HUES48 (cell line): ENCODE measurements around the gene EID3.
"Not testable (repeated sequence)": the region's sequence is repeated elsewhere in the genome, so short reads cannot be mapped to it uniquely, and the experiment has no call there.

Source experiments
- H3K27ac ChIP-seq: one replicate; pipeline ENCODE4 v1.7.0; 2013; ENCODE audit warnings: low read depth, low read length, inconsistent platforms
- H3K27me3 ChIP-seq: 2 replicates; pipeline ENCODE4 v1.6.1; 2013; ENCODE audit warnings: mild to moderate bottlenecking, low read length; ENCODE audit not compliant: control insufficient read depth, insufficient read depth
- H3K36me3 ChIP-seq: 2 replicates; pipeline ENCODE4 v1.6.1; 2013; ENCODE audit warnings: low read length; ENCODE audit not compliant: control insufficient read depth, insufficient read depth
- H3K4me1 ChIP-seq: 2 replicates; pipeline ENCODE4 v1.6.1; 2013; ENCODE audit warnings: mild to moderate bottlenecking, low read length; ENCODE audit not compliant: control insufficient read depth, insufficient read depth
- H3K4me3 ChIP-seq: 2 replicates; pipeline ENCODE4 v1.5.1; 2013; ENCODE audit warnings: mild to moderate bottlenecking, low read depth, low read length
- H3K9ac ChIP-seq: 2 replicates; pipeline ENCODE4 v1.6.1; 2013; ENCODE audit warnings: mild to moderate bottlenecking, low read depth, low read length, moderate library complexity
- H3K9me3 ChIP-seq: 2 replicates; pipeline ENCODE4 v1.6.1; 2013; ENCODE audit warnings: low read length; ENCODE audit not compliant: control insufficient read depth, insufficient read depth

EID3 gene

GRCh38 chr12:104328790-104329189, 25.3 kb downstream of the EID3 start:
- Histone ChIP-seq H3K4me1 (no peaks in the 10 kb centered on the region), H3K4me3 (no peak overlapping the region), H3K9ac (no peak overlapping the region), H3K27ac (no peak overlapping the region), H3K9me3 (no peaks in the 10 kb centered on the region), H3K36me3 (peaks cover 89% of the 10 kb centered on the region), H3K27me3 (no peaks in the 10 kb centered on the region)

- H3K36me3 ChIP-seq = peaks cover 91% of the 10 kb centered on the region
These were observed 26.4 kb downstream of the EID3 start for GRCh38 chr12:104329707-104330532.

GRCh38 chr12:104331376-104331775, 27.8 kb downstream of the EID3 start:
- no peak overlapping the region for H3K27ac ChIP-seq
- H3K27me3 ChIP-seq = no peaks in the 10 kb centered on the region
- peaks cover 91% of the 10 kb centered on the region for H3K36me3 ChIP-seq

More at GRCh38 chr12:104329707-104330532, 26.4 kb downstream of the EID3 start:
- no peaks in the 10 kb centered on the region for H3K4me1 ChIP-seq
- no peaks in the 10 kb centered on the region for H3K9me3 ChIP-seq
- H3K27me3 ChIP-seq = no peaks in the 10 kb centered on the region
- H3K27ac ChIP-seq = no peak overlapping the region
- no peak overlapping the region for H3K4me3 ChIP-seq
- H3K9ac ChIP-seq = no peak overlapping the region

GRCh38 chr12:104332273-104332672, 28.7 kb downstream of the EID3 start:
- peaks cover 91% of the 10 kb centered on the region for H3K36me3 ChIP-seq
- H3K4me3 ChIP-seq, H3K9ac ChIP-seq, H3K4me1 ChIP-seq, H3K27ac ChIP-seq, H3K9me3 ChIP-seq, H3K27me3 ChIP-seq: not testable (repeated sequence)

More at GRCh38 chr12:104331376-104331775, 27.8 kb downstream of the EID3 start:
- no peaks in the 10 kb centered on the region for H3K4me1 ChIP-seq
- H3K9me3 ChIP-seq = no peaks in the 10 kb centered on the region
- no peak overlapping the region for H3K4me3 ChIP-seq
- H3K9ac ChIP-seq = no peak overlapping the region

- Histone ChIP-seq H3K27ac (no peak overlapping the region), H3K9me3 (no peaks in the 10 kb centered on the region), H3K4me1 (no peaks in the 10 kb centered on the region), H3K4me3 (no peak overlapping the region), H3K27me3 (no peaks in the 10 kb centered on the region), H3K36me3 (peaks cover 82% of the 10 kb centered on the region), H3K9ac (no peak overlapping the region)
These were observed 30.2 kb downstream of the EID3 start for GRCh38 chr12:104333692-104334255.

GRCh38 chr12:104334581-104334980, 31.0 kb downstream of the EID3 start:
- H3K4me1 ChIP-seq = no peaks in the 10 kb centered on the region
- no peaks in the 10 kb centered on the region for H3K9me3 ChIP-seq
- H3K27ac ChIP-seq = no peak overlapping the region
- no peak overlapping the region for H3K9ac ChIP-seq
- no peaks in the 10 kb centered on the region for H3K27me3 ChIP-seq
- peaks cover 82% of the 10 kb centered on the region for H3K36me3 ChIP-seq
- H3K4me3 ChIP-seq = no peak overlapping the region

GRCh38 chr12:104336115-104336514, 32.6 kb downstream of the EID3 start:
- H3K4me3 ChIP-seq = no peak overlapping the region
- H3K27me3 ChIP-seq = no peaks in the 10 kb centered on the region
- H3K9me3 ChIP-seq = no peaks in the 10 kb centered on the region
- H3K27ac ChIP-seq = no peak overlapping the region
- H3K9ac ChIP-seq = no peak overlapping the region
- no peaks in the 10 kb centered on the region for H3K4me1 ChIP-seq
- H3K36me3 ChIP-seq = peaks cover 86% of the 10 kb centered on the region

GRCh38 chr12:104337030-104337558, 33.6 kb downstream of the EID3 start:
- no peaks in the 10 kb centered on the region for H3K4me1 ChIP-seq
- no peak overlapping the region for H3K27ac ChIP-seq
- H3K9me3 ChIP-seq = no peaks in the 10 kb centered on the region
- H3K36me3 ChIP-seq = peaks cover 86% of the 10 kb centered on the region
- H3K9ac ChIP-seq = no peak overlapping the region
- H3K4me3 ChIP-seq = no peak overlapping the region
- H3K27me3 ChIP-seq = no peaks in the 10 kb centered on the region

GRCh38 chr12:104339663-104340062, 36.1 kb downstream of the EID3 start:
- Histone ChIP-seq H3K4me1 (no peaks in the 10 kb centered on the region), H3K27ac (no peak overlapping the region), H3K36me3 (peaks cover 85% of the 10 kb centered on the region)

GRCh38 chr12:104340177-104340576, 36.6 kb downstream of the EID3 start:
- Histone ChIP-seq H3K36me3 (peaks cover 86% of the 10 kb centered on the region), H3K27me3 (no peaks in the 10 kb centered on the region), H3K27ac (no peak overlapping the region), H3K4me3 (no peak overlapping the region), H3K4me1 (no peaks in the 10 kb centered on the region), H3K9me3 (no peaks in the 10 kb centered on the region), H3K9ac (no peak overlapping the region)

More at GRCh38 chr12:104339663-104340062, 36.1 kb downstream of the EID3 start:
- H3K9ac ChIP-seq = no peak overlapping the region
- H3K4me3 ChIP-seq = no peak overlapping the region
- no peaks in the 10 kb centered on the region for H3K27me3 ChIP-seq
- H3K9me3 ChIP-seq = no peaks in the 10 kb centered on the region

GRCh38 chr12:104340925-104341611, 37.5 kb downstream of the EID3 start:
- no peaks in the 10 kb centered on the region for H3K9me3 ChIP-seq
- no peak overlapping the region for H3K4me3 ChIP-seq
- H3K9ac ChIP-seq = no peak overlapping the region
- H3K36me3 ChIP-seq = peaks cover 86% of the 10 kb centered on the region
- no peak overlapping the region for H3K27ac ChIP-seq
- H3K27me3 ChIP-seq = no peaks in the 10 kb centered on the region
- no peaks in the 10 kb centered on the region for H3K4me1 ChIP-seq
